GM12878 (cell line): Measurements from ENCODE around the gene OR9Q1.

Experiments
- BRCA1 ChIP-seq: IDR thresholded peaks from 2 replicates; pipeline ENCODE4 v1.6.1; 2011; ENCODE audit warnings: low read depth, low read length, improper control_type of control experiment
- HCFC1 ChIP-seq: fragments of 150-350 bp; IDR thresholded peaks from 2 replicates; pipeline ENCODE4 v1.6.1; 2014; ENCODE audit warnings: low read length
- MTA2 ChIP-seq: fragments of 450-650 bp; IDR thresholded peaks from 2 replicates; pipeline ENCODE4 v1.6.1; 2016; ENCODE audit warnings: low read depth, mild to moderate bottlenecking, moderate library complexity
- YY1 ChIP-seq: IDR thresholded peaks from 2 replicates; pipeline ENCODE4 v1.6.1; 2011; ENCODE audit warnings: low read depth, mild to moderate bottlenecking, low read length
- ZNF384 ChIP-seq: IDR thresholded peaks from 2 replicates; pipeline ENCODE4 v1.6.1; 2012; ENCODE audit warnings: low read depth, mild to moderate bottlenecking, low read length, improper control_type of control experiment, borderline replicate concordance

GRCh38 chr11:58058276-58059006 is 34.8 kb downstream of the OR9Q1 start:
- TF ChIP-seq MTA2 (no peak), ZNF384 (no peak), BRCA1 (no peak), HCFC1 (no peak), YY1 (no peak)
